ENCODE results near the gene CARD10. TPM values are rescaled to one million over a fixed set of nuclear protein-coding genes. Genes with fewer than 3 reads are reported as not detected.

CARD10 gene
- total RNA-seq, 2 experiments from 2014 or later, result 0.29 TPM; not detected in 1

- POLR2A ChIA-PET, result no interaction called here
- CTCF ChIA-PET, result no interaction called here
These were observed 4.6 kb downstream of the CARD10 start for GRCh38 chr22:37514526-37515051.

GRCh38 chr22:37511395-37512104 is 7.7 kb downstream of the CARD10 start:
- CTCF ChIA-PET, result interaction anchor here (0.7 to 1.2 kb wide), 2 partner anchors 69 to 95 kb away, joined by 3 read pairs; no protein-coding TSS in a partner anchor
- POLR2A ChIA-PET, result no interaction called here

GRCh38 chr22:37510091-37510490 is 9.1 kb downstream of the CARD10 start:
- POLR2A ChIA-PET, result interaction anchor here (0.6 kb wide), 1 partner anchor 100 kb away, joined by 3 read pairs; no protein-coding TSS in a partner anchor
- CTCF ChIA-PET, result no interaction called here

DNA sequence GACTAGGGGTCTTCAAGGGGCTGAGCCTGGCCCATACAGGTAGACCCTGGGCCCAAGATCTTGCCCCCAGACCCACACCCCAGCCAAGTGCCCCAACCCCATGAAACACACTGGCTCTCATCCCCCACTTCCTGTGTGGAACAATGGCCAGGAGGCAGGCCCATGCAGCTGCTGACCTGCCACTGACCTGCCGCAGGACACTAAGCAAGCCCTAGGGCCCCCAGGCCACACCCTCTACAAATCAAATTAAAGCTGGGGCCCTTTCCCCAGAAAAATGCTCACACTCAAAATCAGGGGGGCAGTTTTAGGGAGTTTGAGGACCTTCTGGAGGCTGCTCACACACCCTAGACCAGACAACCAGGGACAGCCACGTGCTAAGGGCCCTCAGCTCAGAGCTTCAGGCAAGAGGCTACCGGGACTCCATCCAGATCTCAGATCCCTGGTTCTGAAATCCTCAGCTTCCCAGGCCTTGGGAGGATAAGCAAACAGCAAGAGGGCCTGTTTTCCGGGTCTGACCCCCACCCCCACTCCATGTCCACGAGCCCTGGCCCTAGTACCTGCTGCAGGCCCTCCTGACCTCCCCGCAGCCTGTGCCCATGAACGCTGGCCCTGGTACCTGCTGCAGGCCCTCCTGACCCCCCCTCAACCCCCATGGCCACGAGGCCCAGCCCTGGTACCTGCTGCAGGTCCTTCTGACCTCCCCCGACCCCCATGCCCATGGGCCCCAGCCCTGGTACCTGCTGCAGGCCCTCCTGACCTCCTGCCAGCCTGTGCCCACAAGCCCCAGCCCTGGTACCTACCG is 10.0 kb downstream of the CARD10 start:
- ChIA-PET CTCF (no interaction called here), POLR2A (interaction anchor here (0.6 kb wide), 1 partner anchor 101 kb away, joined by 3 read pairs; no protein-coding TSS in a partner anchor)

- POLR2A ChIA-PET, result no interaction called here
- CTCF ChIA-PET, result no interaction called here
These were observed 10.7 kb downstream of the CARD10 start for GRCh38 chr22:37508431-37508992.

GRCh38 chr22:37507731-37508130 is 11.5 kb downstream of the CARD10 start:
- ChIA-PET POLR2A (no interaction called here), CTCF (no interaction called here)

- ChIA-PET CTCF (interaction anchor here (1.1 kb wide), 2 partner anchors 13 to 56 kb away, joined by 4 read pairs; no protein-coding TSS in a partner anchor), POLR2A (no interaction called here)
These were observed 13.2 kb downstream of the CARD10 start for GRCh38 chr22:37505989-37506388.

GRCh38 chr22:37505565-37505964 is 13.7 kb downstream of the CARD10 start:
- ChIA-PET CTCF (interaction anchor here (0.6 to 1.1 kb wide), 5 partner anchors 13 to 350 kb away, joined by 3 to 4 read pairs (median 3); no protein-coding TSS in a partner anchor), POLR2A (interaction anchor here (0.5 kb wide), 1 partner anchor 63 kb away, joined by 8 read pairs; no protein-coding TSS in a partner anchor)

DNA sequence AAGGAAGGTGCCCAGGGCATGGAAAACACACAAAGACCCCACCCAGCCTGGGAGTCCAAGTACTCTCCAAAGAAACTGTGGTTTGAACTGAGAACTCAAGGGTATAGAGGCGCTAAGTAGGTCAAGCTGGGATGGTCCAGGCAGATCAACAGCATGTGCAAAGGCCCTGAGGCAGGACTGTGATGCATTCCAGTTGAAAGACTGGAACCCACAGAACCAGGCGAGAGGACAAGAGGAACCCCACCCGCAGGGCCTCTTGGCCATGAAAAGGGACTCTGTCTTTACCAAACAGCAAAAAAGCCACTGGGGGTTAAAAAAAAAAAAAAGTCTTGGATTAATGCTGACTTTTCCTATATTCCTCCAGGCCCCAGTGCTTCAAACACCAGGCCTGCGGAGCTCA is 14.3 kb downstream of the CARD10 start:
- ChIA-PET POLR2A (interaction anchor here (0.5 kb wide), 1 partner anchor 63 kb away, joined by 8 read pairs; no protein-coding TSS in a partner anchor), CTCF (interaction anchor here (0.6 to 1.1 kb wide), 5 partner anchors 25 to 351 kb away, joined by 3 to 4 read pairs (median 3); no protein-coding TSS in a partner anchor)

DNA sequence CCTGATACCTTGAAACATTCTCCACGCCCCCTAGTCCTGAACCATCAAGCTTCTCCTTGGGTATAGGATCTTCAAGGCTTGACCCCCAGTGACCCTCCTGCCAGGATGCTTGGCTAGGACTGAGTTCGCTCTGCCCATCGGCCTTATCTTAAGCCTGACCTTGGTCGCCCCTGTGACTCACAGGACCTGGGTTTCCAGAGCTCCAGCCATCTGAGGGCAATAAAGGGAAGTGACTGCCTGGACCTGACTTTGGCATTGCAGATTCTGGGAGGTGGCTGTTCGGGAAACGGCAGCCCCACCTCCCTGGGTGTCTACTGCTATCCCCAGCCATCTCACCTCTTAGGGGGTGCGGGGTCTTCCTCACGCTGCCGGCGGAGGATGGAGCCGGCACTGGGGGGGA is 15.4 kb downstream of the CARD10 start:
- ChIA-PET CTCF (interaction anchor here (1.0 kb wide), 1 partner anchor 9 kb away, joined by 3 read pairs; no protein-coding TSS in a partner anchor), POLR2A (interaction anchor here (0.5 kb wide), 1 partner anchor 468 kb away, joined by 5 read pairs; no protein-coding TSS in a partner anchor)

- ChIA-PET POLR2A (interaction anchor here (0.5 kb wide), 1 partner anchor 468 kb away, joined by 5 read pairs; no protein-coding TSS in a partner anchor), CTCF (interaction anchor here (1.0 kb wide), 1 partner anchor 8 kb away, joined by 3 read pairs; no protein-coding TSS in a partner anchor)
These were observed 16.0 kb downstream of the CARD10 start for GRCh38 chr22:37503183-37503683.

DNA sequence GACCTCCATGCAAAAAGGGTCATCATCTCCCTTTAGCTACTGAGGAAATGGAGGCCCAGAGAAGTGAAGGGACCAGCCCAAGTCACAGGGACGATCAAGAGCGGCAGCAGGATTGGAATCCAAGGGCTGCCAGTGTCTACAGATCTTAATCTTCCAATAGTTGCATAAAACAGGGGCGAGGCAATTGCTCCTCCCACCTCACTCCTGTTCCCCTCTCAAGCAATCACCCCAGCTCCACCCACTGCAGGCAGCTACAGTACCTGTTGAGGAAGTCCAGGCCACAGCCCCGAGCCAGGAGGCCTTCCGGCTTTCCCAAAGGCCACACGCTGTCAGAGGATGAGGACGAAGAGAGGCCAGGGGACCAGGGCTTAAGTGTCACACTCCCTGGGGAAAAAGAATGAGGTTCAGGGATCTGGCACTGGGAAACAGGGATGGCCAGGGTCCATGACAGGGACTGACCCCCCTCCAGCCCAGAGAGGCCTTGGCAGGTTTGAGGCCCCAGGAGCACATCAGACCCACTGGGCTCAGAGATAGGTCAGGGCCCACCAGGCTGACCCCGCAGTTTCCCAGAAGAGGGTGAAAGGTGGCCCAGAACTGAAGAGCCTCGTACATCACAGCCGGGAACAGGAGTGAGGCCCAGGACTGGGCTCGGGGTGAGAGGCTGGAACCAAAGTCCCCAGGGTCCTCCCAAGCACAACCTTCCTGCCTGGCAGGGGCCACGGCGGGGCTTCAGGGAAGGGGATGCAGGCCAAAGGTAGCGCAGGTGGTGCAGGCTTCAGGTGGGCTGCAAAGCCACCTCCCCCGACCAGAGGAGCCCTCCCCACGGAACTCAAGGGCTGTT is 16.7 kb downstream of the CARD10 start:
- ChIA-PET CTCF (no interaction called here), POLR2A (interaction anchor here (0.5 kb wide), 1 partner anchor 485 kb away, joined by 3 read pairs; no protein-coding TSS in a partner anchor)

- ChIA-PET CTCF (no interaction called here), POLR2A (interaction anchor here (0.5 kb wide), 1 partner anchor 484 kb away, joined by 3 read pairs; no protein-coding TSS in a partner anchor)
These were observed 17.4 kb downstream of the CARD10 start for GRCh38 chr22:37501610-37502341.

GRCh38 chr22:37500745-37501609 is 18.2 kb downstream of the CARD10 start:
- POLR2A ChIA-PET, result no interaction called here
- CTCF ChIA-PET, result no interaction called here

- ChIA-PET CTCF (interaction anchor here (0.9 to 2.5 kb wide), 4 partner anchors 11 to 93 kb away, joined by 3 to 8 read pairs (median 4); no protein-coding TSS in a partner anchor), POLR2A (no interaction called here)
These were observed 19.2 kb downstream of the CARD10 start for GRCh38 chr22:37499789-37500540.
